GM18951 (cell line): ENCODE data around the gene SUPT5H.
A peak's percentile ranks its signal among the peaks of the same experiment; 100 is the strongest.

ENCODE experiments used
- POLR2A ChIP-seq: IDR thresholded peaks from 4 replicates; pipeline ENCODE4 v1.6.1; 2011; ENCODE audit warnings: mild to moderate bottlenecking; ENCODE audit not compliant: insufficient read length, insufficient read depth; ENCODE audit errors: extremely low read depth
- in situ Hi-C: fragments of 300-500 bp; cut with MboI; formaldehyde crosslinking; loops from one replicate; pipeline ENCODE4 v1.12.0; 2022; ENCODE audit warnings: low sequenced_read_pairs, mixed read lengths, inconsistent platforms; ENCODE audit not compliant: unreplicated experiment

SUPT5H gene

DNA sequence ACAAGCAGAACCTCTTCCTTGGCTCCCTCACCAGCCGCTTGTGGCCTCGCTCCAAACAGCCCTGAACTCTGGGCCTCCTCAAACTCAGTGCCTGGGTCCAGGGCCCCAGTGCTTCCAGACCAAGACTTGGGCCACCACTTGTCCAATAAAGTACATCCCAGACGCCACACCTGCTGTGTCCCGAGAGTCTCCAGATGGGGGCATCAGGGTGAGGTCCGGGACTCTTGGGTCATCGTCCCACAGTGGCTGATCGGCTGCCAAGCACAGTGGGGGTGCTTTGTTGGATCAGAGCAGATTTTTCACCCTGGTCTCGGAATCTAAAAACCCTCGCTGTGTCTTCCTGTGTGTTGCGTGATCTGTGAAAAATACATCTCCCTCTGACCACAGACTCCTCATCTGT, 44.4 kb downstream of the SUPT5H start:
- in situ Hi-C loops: no loop called here
- no peak for TF ChIP-seq POLR2A

GRCh38 chr19:39492225-39492624, 46.8 kb downstream of the SUPT5H start:
- in situ Hi-C loops: no loop called here
- TF ChIP-seq POLR2A: no peak

GRCh38 chr19:39492788-39493187, 47.4 kb downstream of the SUPT5H start:
- TF ChIP-seq POLR2A: no peak
- in situ Hi-C loops: no loop called here

- in situ Hi-C loops: no loop called here
- no peak for TF ChIP-seq POLR2A
Observed at GRCh38 chr19:39494661-39495060, 49.3 kb downstream of the SUPT5H start.

GRCh38 chr19:39496063-39496462, 50.7 kb downstream of the SUPT5H start:
- TF ChIP-seq POLR2A: no peak
- in situ Hi-C loops: no loop called here

DNA sequence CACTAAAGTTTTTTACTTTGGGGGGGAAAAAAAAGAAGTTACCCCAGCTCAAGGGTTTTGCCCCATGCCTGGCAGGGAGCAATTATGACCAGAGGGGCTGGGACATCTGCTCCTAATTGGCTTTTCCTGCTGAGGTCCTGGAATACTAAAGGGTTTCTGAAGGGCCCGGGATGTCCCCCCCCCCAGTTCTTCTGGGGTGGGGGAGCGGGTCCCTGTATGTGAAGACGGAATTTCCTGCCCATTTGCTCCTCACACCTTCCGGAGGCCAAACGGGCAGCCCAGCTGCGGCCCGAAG, 52.3 kb downstream of the SUPT5H start:
- no peak for TF ChIP-seq POLR2A
- in situ Hi-C loops: no loop called here

- in situ Hi-C loops: no loop called here
- TF ChIP-seq POLR2A: no peak
Observed at GRCh38 chr19:39497996-39498797, 52.8 kb downstream of the SUPT5H start.

- TF ChIP-seq POLR2A: no peak
- in situ Hi-C loops: no loop called here
Observed at GRCh38 chr19:39498798-39499642, 53.6 kb downstream of the SUPT5H start, which contains the start of gene DLL3. TSS of gene DLL3 (plus strand) at chr19:39498947. CDS start at chr19:39498975, 28 bp downstream.

- in situ Hi-C loops: no loop called here
- no peak for TF ChIP-seq POLR2A
Observed at GRCh38 chr19:39499932-39500331, 54.5 kb downstream of the SUPT5H start.

GRCh38 chr19:39500543-39500942, 55.2 kb downstream of the SUPT5H start:
- TF ChIP-seq POLR2A: no peak
- in situ Hi-C loops: no loop called here

DNA sequence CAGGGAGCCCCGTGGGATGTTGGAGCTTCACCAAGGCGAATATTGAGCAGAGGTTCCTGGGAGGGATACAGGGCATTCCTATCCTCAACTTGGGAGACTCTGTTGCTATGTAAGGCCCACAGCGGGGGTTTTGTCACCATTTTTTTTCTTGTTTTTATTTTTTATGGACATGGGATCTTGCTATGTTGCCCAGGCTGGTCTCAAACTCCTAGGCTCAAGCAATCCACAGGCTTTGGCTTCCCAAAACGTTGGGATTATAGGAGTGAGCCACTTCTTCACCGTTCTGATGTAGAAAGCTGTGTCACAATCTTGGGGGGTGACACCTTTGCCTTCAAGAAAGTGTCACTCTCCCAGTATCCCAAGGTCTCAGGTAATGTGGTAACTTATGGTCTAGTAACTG, 56.0 kb downstream of the SUPT5H start:
- TF ChIP-seq POLR2A: no peak
- in situ Hi-C loops: no loop called here

DNA sequence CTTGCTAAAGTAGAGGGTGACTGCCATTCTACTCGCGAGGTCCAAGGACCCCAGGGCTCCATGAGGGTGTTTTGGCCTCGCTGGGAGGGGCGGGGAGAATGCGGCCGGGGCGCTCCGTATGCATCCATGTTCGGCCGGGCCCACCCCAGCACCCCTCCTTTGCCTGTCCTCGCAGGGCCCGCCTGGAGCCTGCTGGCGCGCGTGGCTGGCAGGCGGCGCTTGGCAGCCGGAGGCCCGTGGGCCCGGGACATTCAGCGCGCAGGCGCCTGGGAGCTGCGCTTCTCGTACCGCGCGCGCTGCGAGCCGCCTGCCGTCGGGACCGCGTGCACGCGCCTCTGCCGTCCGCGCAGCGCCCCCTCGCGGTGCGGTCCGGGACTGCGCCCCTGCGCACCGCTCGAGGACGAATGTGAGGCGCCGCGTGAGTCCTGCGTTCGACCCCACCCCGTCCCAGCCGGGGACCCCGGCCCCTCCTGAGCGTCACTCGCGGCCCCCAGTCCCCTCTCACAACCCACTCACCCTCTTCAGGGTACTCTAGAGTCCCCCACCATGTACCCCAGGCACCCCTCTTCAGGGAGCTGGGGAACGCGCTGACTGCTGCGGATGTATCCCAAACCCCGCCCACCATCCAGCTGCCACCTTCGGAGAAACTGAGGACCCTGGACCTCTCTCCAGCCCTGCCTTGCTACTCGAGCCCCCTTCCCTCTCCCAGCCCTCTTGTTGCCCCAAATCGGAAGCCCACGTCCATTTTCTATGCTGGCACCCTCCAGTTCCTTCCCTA, 57.4 kb downstream of the SUPT5H start:
- in situ Hi-C loops: no loop called here
- TF ChIP-seq POLR2A: no peak

DNA sequence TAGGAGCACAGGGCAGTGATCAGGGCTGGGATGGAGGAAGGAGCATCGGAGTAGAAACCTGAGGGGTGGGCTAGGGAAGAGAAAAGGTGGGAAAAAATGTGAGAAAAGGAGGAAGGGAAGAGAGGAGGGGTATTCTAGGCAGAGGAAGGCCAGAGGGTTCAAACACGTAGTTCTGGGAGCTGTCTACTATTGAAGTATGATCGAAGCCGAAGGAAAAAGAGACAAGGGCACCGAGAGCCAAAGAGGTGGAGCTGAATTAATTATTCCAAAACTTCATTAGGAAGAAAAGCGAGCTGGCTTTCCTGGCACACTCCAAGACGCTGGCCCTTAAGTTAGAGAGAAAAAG, 61.2 kb downstream of the SUPT5H start:
- TF ChIP-seq POLR2A: no peak

GRCh38 chr19:39506944-39507714, 61.7 kb downstream of the SUPT5H start:
- peak; percentile 54 for TF ChIP-seq POLR2A
- in situ Hi-C loops: no loop called here

More for the DNA sequence above, 61.2 kb downstream of the SUPT5H start:
- in situ Hi-C loops: no loop called here
